Stimulated activated CD4-positive, alpha-beta T cell treated with anti-CD3 and anti-CD28 coated beads, Interleukin-1b, Interleukin-23, amount 100 ng/mL, for 4 hours (primary cell): Measurements from ENCODE around the gene SFT2D1.
A peak's percentile ranks its signal among the peaks of the same experiment; 100 is the strongest.

Experiments used
- DNase-seq, 2 donors: peaks; one replicate each; pipeline ENCODE4 v3.0.0-alpha.2; 2020; ENCODE audit warnings: low read depth in 2 of 2

Gene SFT2D1

GRCh38 chr6:166307082-166308032, 35.0 kb downstream of the SFT2D1 start:
- DNase-seq, result peak in 1 of 2 donors; percentile 11

GRCh38 chr6:166306378-166307081, 35.8 kb downstream of the SFT2D1 start:
- DNase-seq, result no peak

- no peak for DNase-seq
These were observed 36.7 kb downstream of the SFT2D1 start for GRCh38 chr6:166305562-166306117.

DNA sequence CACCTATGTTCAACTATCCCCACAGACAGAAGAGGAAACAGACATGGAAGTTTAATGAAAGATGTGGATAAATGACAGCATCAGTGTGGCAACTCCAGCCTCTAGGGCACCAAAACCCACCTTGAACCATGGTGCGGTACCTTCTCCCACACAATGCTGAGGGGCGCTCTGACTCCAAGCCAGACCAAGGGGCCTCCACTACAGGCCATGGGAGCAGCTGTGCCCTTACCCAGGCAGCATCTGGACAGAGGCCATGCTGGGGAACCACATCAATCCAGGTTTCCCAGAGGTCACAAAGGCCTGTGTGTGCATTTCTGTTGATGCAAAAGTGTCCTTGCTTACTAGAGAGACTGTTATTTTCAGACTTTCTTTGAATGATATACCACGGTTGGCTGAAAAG, 38.2 kb downstream of the SFT2D1 start:
- DNase-seq, result no peak

DNA sequence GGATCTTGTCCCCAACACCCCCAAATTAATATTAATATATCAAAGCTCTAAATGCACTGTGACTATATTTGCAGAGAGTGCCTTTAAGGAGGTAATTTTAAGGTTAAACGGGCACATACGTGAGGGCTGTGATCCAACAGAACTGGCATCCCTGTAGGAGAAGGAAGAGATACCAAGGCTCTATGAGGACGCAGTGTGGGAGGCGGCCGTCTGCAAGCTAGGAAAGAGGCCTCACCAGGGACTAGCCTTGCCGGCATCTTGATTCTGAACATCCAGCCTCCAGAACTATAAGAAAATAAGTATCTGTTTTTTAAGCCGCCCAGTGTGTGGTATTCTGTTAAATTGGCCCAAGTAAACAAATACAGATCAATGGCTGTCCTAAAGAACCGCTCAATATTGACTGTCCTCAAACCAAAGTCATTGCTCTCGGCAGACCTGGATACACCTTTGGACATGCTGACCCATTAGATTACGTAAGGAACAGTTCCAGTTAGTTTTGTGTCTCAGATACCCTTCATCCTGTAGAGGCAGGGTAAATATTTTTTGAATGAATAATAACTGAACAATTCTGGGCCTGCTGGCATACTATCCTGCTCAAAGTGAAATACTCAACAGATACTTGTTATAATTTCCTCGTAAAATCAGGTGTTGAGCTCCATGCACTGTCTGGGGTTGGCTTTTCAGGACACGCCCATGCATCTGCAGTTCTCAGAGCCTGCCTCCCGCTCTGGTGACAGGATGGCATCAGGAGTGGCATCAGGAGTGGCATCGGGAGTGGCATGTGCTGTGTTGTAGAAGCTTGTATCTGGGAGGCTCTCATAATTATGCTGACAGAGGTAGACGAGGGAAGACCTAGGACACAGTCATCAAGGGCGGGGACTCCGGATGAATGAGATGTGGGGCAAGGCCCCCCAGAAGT, 40.5 kb downstream of the SFT2D1 start:
- no peak for DNase-seq

DNA sequence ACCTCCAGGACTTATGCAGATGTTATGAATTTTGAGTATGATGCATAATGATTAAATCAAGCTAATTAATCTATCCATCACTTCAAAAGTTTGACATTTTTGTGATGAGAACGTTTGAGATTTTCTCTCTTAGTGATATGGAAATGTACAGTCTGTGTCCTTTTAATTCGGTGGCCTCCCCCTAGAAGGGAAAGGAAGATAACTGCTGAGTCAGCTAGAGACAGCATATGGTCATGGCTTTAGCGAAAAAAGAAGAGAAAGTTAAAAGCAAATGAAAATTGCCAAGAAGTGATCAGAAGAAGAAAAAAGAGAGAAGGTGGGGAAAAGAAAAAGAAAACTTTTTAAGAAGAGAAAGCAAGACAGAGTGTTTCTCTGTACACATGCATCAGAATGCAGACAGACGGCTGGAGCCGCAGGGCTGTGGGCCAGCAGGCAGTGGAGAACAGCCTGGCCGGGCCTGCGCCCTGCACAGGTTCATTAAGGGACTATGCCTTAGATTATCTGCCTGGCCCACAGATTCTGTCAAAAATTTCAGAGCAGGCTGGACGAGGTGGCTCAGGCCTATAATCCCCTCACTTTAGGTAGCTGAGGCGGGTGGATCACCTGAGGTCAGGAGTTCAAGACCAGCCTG, 41.9 kb downstream of the SFT2D1 start:
- no peak for DNase-seq

DNA sequence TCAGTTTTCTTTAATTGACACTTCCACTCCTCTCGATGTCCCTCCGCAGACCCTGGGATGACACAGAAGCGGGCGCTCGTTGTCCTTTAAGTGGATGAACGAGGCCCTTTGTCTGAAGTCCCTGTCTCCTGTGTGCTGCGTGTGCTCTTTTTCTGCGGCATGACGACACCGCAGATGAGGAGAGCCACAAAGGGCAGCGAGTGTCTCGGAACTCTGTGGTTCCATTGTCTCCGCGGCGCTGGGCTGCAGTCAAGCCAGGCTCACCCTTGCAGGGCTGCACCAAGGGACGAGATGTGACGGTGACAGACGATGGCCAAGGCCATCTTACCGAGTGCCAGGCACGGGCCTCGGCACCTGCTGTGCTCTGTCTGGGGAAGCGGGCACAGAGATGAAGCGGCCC, 44.7 kb downstream of the SFT2D1 start:
- no peak for DNase-seq

DNA sequence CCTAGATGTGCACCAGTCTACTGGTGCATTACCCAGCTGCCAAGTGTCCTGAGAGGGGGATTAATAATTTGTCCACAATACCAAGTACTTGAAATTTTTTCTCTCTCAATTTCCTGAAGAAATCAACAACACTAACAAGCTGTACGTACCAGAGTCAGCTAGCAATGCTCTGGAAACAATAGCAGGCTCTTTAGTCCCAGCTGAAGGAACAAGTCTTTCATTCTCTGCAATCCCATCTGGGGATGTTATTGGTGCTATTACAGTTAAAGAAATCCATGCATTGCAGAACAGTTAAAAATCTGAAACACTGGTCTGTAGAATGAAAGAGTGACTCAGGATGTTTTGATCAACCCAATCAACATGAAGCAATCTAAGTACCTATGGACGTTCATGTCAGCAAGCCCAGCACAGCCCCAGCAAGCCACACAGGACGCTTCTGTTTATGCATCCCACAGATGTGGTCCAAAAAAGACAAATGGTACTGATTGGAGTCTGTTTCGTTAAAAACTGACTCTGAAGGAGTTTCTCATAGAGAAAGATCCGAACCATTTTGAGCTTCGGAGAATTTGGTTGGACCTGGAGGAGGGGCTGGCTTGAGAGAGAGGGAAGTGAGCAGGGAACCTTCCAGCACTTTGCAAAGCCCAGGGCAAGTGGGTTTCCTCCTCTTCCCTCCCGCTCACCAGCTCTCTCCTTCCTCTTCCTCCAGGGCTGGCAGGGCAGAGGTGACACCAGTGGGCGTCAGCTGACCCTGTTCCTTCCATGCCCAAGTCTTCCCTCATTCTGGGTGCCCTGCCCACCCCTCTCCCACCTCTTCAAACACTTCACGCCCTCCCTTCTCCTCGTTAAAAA, 46.1 kb downstream of the SFT2D1 start:
- no peak for DNase-seq

DNA sequence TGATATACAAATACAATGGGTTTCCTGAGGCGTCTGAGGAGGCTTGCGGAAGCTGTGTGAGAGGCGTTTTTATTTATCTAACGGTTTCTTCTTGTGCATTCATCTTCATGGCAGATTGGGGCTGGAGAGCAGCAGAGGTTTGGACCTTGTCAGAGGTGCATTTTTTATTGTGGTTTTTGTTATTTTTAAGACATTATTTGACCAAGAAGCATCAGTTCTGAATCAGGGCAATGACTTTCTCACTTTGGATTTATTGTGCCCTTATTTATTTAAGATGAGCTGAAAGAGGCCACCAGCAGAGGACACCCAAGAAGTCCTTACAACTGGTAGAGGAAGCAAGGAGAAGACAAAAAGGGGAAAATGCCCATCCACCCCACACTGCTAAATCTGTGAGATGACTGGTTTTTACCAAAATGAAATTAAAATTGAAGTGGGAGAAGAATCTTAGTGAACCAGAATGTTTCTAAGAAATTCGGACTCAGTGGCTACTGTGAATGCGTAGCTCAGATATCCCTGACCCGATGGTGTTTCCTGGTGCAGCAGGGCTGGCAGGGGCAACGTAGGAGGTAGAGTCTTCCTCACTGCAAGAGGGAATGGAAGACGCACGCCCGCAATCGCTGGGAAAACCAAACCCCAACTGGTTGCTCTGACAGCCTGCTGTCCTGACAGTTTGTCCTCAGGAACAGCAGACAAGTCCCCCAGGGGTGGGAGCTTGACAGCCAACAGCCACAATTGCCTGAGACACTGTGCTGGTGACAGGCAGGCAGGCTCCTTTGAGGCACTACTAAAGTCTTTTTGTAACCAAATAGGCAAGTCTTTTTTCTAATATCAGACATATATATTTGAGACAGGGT, 48.4 kb downstream of the SFT2D1 start:
- DNase-seq, result no peak

- no peak for DNase-seq
These were observed 52.9 kb downstream of the SFT2D1 start for GRCh38 chr6:166289207-166290060.

- no peak for DNase-seq
These were observed 55.5 kb downstream of the SFT2D1 start for GRCh38 chr6:166286839-166287271.

GRCh38 chr6:166285233-166285632, 57.1 kb downstream of the SFT2D1 start:
- DNase-seq, result no peak

GRCh38 chr6:166284640-166285039, 57.7 kb downstream of the SFT2D1 start:
- no peak for DNase-seq

DNA sequence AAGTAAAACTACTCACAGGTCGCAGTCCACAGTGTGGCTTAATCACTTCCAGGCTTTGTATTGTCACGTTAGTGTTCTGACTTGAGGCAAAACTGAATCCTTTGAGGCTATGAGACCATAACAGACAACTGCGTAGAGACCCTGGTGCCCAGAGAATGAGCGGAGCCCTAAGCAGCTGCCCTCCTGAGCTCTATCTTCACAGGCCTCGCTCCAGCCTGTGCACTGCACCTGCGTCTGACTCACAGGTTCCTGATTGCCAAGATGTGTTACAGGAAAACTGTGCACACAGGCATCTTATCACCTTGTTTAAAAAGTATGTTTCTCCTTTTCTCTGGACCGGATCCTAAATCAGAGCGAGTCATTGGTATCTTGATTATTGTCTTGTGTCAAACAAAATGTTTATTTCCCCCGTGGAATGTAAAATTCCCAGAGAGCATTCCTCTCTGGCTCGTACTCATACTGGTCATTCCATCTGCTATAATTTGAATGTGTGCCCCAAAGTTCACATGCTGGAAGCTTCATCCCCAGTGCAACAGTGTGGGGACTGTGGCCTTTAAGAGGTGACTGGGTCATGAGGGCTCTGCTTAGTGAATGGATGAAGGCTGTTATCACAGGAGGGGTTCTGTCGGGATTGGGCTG, 59.8 kb downstream of the SFT2D1 start:
- DNase-seq, result no peak

- no peak for DNase-seq
These were observed 61.2 kb downstream of the SFT2D1 start for GRCh38 chr6:166281104-166281503.

DNA sequence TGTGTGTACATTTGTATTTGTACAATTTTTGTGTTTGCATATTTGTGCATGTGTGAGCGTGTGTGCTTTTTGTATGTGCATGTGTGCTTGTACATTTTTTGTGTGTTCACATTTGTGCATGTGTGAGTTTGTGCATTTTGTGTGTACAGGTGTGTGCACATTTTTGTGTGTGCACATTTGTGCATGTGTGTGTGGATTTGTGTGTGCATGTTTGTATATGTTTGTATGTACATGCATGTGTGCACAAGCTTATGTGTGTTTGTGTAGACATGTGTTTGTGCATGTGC, 63.0 kb downstream of the SFT2D1 start:
- no peak for DNase-seq

- DNase-seq, result no peak
These were observed 63.6 kb downstream of the SFT2D1 start for GRCh38 chr6:166278579-166279392.
